HepG2 (cell line): ENCODE measurements around the gene ACACA.

Experiments
- MAX ChIP-seq: IDR thresholded peaks from 2 replicates; pipeline ENCODE4 v1.6.1; 2012; ENCODE audit warnings: inconsistent platforms
- RNF2 ChIP-seq: fragments of 450-650 bp; conservative IDR thresholded peaks from 2 replicates; pipeline ENCODE4 v1.6.1; 2016; ENCODE audit warnings: low read depth
- ZFP37 ChIP-seq: sonication (generic); formaldehyde crosslinking; IDR thresholded peaks from 2 replicates; pipeline ENCODE4 v1.4.0; 2020; ENCODE audit warnings: missing genetic modification reagents, borderline replicate concordance

GRCh38 chr17:37177254-37177870, 229.3 kb downstream of the ACACA start:
- no peak for TF ChIP-seq ZFP37 (CRISPR knock-in tag)
- TF ChIP-seq RNF2: no peak
- no peak for TF ChIP-seq MAX
